Right lobe of liver (tissue), 6 donors: ENCODE results near the gene AWAT1. TPM values are rescaled to one million over a fixed set of nuclear protein-coding genes. Genes with fewer than 3 reads are reported as not detected.

Experiments used
- ATAC-seq, 4 donors: fragments of 200-7000 bp; cut with Tn5 transposase; one replicate each; pipeline ENCODE4 v1.9.1; 2020; ENCODE audit warnings: mild to moderate bottlenecking in 4 of 4, moderate library complexity in 4 of 4
- DNase-seq, 3 donors: peaks; one replicate each; pipeline ENCODE4 v3.0.0-alpha.2; 2020
- H3K27ac ChIP-seq, 3 donors: fragments of 200-600 bp; one replicate each; pipeline ENCODE4 v1.8.0; 2022
- H3K27me3 ChIP-seq, 2 donors: fragments of 200-600 bp; one replicate each; pipeline ENCODE4 v1.8.0; 2022
- H3K36me3 ChIP-seq, 4 donors: fragments of 200-600 bp; sonication (generic) in 1 of 4; one replicate each; pipeline versions ENCODE4 v1.5.1 to v1.8.0; 2017 to 2022; ENCODE audit warnings: control low read depth in 1 of 4
- H3K4me1 ChIP-seq, 4 donors: fragments of 200-600 bp; sonication (generic) in 1 of 4; one replicate each; pipeline versions ENCODE4 v1.5.1 to v1.8.0; 2017 to 2022; ENCODE audit warnings: control low read depth in 1 of 4
- H3K4me3 ChIP-seq, 3 donors: fragments of 200-600 bp; one replicate each; pipeline ENCODE4 v1.8.0; 2022
- H3K9me3 ChIP-seq, 4 donors: fragments of 200-600 bp; sonication (generic) in 1 of 4; one replicate each; pipeline versions ENCODE4 v1.5.1 to v1.8.0; 2017 to 2022; ENCODE audit warnings: control low read depth in 1 of 4
- POLR2A ChIP-seq: fragments of 450-650 bp; IDR thresholded peaks from one replicate; pipeline ENCODE4 v1.6.1; 2017; ENCODE audit warnings: antibody characterized with exemption, mild to moderate bottlenecking
- WGBS: methylation state at CpG from one replicate; pipeline ENCODE4 v1.1.6; 2018; ENCODE audit warnings: low coverage, low lambda C conversion rate; ENCODE audit not compliant: insufficient coverage; ENCODE audit errors: missing lambda C conversion rate; 5-methylcytosine and 5-hydroxymethylcytosine counted together
- intact Hi-C, 2 donors: fragments of 100-400 bp; cut with DNase I; formaldehyde crosslinking; loops; one replicate each; pipeline versions ENCODE4 v1.11.2 to v1.14.1; 2022
- small RNA-seq, 2 experiments: library from RNA; depleted of rRNA; stranded (forward); fragments of <200 nt; gene quantifications; one replicate each; pipeline ENCODE3, GENCODE V24; 2016
- total RNA-seq, 6 experiments: library from RNA; depleted of rRNA in 2 of 6; stranded (reverse); fragments of >200 nt in 2 of 6; fragmentation: NEBNext Ultra II Directional in 3 of 6; extraction: Animal tissue kit (Norgen Biotek cat#: 25700) in 3 of 6; gene quantifications; one replicate each; pipeline versions ENCODE4 v1.1.0 to v1.2.4, GENCODE V29; 2016 to 2023
- TF ChIP-seq, protein P1 (sequence below), 4 donors: fragments of 200-600 bp in 3 of 4; fragments of 450-650 bp in 1 of 4; IDR thresholded peaks; one replicate each; pipeline versions ENCODE4 v1.5.1 to v1.8.0; 2016 to 2022; ENCODE audit warnings: antibody characterized with exemption in 4 of 4, mild to moderate bottlenecking in 2 of 4
- donor health status: DM: no; HTN: yes; CAD: no.
- donor health status: DM: no; HTN: no; CAD: no.
- donor health status: DM: no; HTN: no; CAD: no.
- donor health status: DM: no; HTN: yes; CAD: no.
- donor health status: DM: no; HTN: yes; CAD: no.

The AWAT1 gene
- total RNA-seq, 6 experiments from 2014 or later: not detected

DNA sequence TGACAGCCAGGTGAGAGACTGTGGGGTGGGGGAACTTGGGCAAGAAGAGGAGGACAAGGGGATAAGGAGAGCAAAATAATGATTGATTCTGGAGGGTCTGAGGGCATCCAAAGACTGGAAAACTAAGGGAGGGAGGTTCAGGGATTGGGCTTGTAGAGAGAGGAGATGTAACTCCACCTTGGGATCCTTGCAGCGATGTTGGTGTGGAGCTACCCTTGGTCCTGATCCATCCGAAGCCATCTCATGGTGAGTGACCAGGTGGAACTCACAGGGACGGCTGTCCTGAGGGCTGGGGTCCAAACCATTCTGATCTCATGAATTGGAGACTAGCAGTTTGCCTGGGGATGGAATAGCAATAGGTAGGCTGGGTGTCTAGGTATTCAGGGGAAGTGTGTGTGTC lies 46.1 kb downstream of the AWAT1 start:
- ATAC-seq (no peak), DNase-seq (no peak)
- Histone ChIP-seq H3K27ac (no peak overlapping the region), H3K4me1 (no peaks in the 10 kb centered on the region), H3K36me3 (peaks cover 0 to 2% (median 0%) of the 10 kb centered on the region in 4 donors), H3K9me3 (no peaks in the 10 kb centered on the region), H3K4me3 (no peak overlapping the region), H3K27me3 (no peaks in the 10 kb centered on the region)
- intact Hi-C loops: no loop called here
- 68% methylated on average over 3 of the region's 3 CpGs for WGBS
- TF ChIP-seq, protein P1, sequence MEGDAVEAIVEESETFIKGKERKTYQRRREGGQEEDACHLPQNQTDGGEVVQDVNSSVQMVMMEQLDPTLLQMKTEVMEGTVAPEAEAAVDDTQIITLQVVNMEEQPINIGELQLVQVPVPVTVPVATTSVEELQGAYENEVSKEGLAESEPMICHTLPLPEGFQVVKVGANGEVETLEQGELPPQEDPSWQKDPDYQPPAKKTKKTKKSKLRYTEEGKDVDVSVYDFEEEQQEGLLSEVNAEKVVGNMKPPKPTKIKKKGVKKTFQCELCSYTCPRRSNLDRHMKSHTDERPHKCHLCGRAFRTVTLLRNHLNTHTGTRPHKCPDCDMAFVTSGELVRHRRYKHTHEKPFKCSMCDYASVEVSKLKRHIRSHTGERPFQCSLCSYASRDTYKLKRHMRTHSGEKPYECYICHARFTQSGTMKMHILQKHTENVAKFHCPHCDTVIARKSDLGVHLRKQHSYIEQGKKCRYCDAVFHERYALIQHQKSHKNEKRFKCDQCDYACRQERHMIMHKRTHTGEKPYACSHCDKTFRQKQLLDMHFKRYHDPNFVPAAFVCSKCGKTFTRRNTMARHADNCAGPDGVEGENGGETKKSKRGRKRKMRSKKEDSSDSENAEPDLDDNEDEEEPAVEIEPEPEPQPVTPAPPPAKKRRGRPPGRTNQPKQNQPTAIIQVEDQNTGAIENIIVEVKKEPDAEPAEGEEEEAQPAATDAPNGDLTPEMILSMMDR (IDR thresholded peaks at IDR 0.05): no peak
- TF ChIP-seq POLR2A: no peak

- Histone ChIP-seq H3K36me3 (peaks cover 0 to 6% (median 0%) of the 10 kb centered on the region in 4 donors), H3K9me3 (no peaks in the 10 kb centered on the region), H3K27me3 (no peaks in the 10 kb centered on the region), H3K27ac (no peak within 1 kb of the TSS), H3K4me3 (no peak within 1 kb of the TSS), H3K4me1 (no peaks in the 10 kb centered on the region)
- no peak for DNase-seq
- TF ChIP-seq POLR2A: no peak
- TF ChIP-seq, protein P1 (IDR thresholded peaks at IDR 0.05): no peak
- WGBS: 87% methylated on average over 17 of the region's 21 CpGs
- ATAC-seq: no peak
- intact Hi-C loops: no loop called here
Measured at GRCh38 chrX:70281951-70282350, 47.5 kb downstream of the AWAT1 start, which contains the start of gene RAB41. Gene RAB41, plus strand, starts transcription at chrX:70282172. Its CDS starts 46 bp downstream, at chrX:70282218.

- Histone ChIP-seq H3K4me3 (peak overlapping the region; percentile 44 to 64 (median 56)), H3K27me3 (peaks cover 5% of the 10 kb centered on the region in 2 donors), H3K36me3 (peaks cover 0 to 6% (median 0%) of the 10 kb centered on the region in 4 donors), H3K4me1 (peaks cover 0 to 4% (median 0%) of the 10 kb centered on the region in 4 donors), H3K9me3 (no peaks in the 10 kb centered on the region), H3K27ac (no peak overlapping the region)
- no peak for ATAC-seq
- DNase-seq: no peak
- no peak for TF ChIP-seq POLR2A
- 77% methylated on average over 4 of the region's 11 CpGs for WGBS
- intact Hi-C loops: no loop called here
Measured at GRCh38 chrX:70289168-70289792, 54.8 kb downstream of the AWAT1 start.

Small RNA genes lying within 50 kb of the gene (small RNA-seq; reads per million reads assigned to genes)
- gene RNA5SP507: 0.39 to 0.65 reads per million in 2 experiments

Other genes with a start within 250 kb of the AWAT1 start
- not detected for gene AWAT2, start 184.7 kb upstream of the AWAT1 start, total RNA-seq
- not detected for gene OTUD6A, start 172.2 kb upstream of the AWAT1 start, total RNA-seq
- gene IGBP1, start 101.2 kb upstream of the AWAT1 start, total RNA-seq: 10 to 100 TPM in 5 of 6 experiments, 1 to 10 TPM in 1; 10.0 to 15.4 (median 11.4) TPM
- gene DGAT2L6, start 57.2 kb upstream of the AWAT1 start, total RNA-seq: not detected
- gene P2RY4, start 25.5 kb downstream of the AWAT1 start, total RNA-seq: 1 to 10 TPM in 1 of 6 experiments, under 1 TPM in 5; 0.18 to 1.4 (median 0.26) TPM
- gene ARR3, start 33.7 kb downstream of the AWAT1 start, total RNA-seq: not detected
- gene RAB41, start 47.5 kb downstream of the AWAT1 start, total RNA-seq: not detected
- gene PDZD11, start 55.3 kb downstream of the AWAT1 start, total RNA-seq: 10 to 100 TPM; 12.5 to 20.9 (median 16.1) TPM
- 1 to 10 TPM in 1 of 6 experiments, under 1 TPM in 4, not detected in 1; 0.19 to 1.4 (median 0.68) TPM for gene KIF4A, start 55.4 kb downstream of the AWAT1 start, total RNA-seq
- gene GDPD2, start 188.7 kb downstream of the AWAT1 start, total RNA-seq: not detected
- 1 to 10 TPM in 3 of 6 experiments, under 1 TPM in 3; 0.37 to 2.1 (median 1.1) TPM for gene DLG3, start 210.2 kb downstream of the AWAT1 start, total RNA-seq